ENCODE results near the gene PACC1.

- TF ChIP-seq CTCF (IDR thresholded peaks at IDR 0.05; ENCODE audit: insufficient read depth, low read length): no peak
- no peak for TF ChIP-seq POLR2AphosphoS5 (IDR thresholded peaks at IDR 0.05; ENCODE audit: low read depth)
- TF ChIP-seq GABPA (IDR thresholded peaks at IDR 0.05; ENCODE audit: low read depth): no peak
- TF ChIP-seq REST (IDR thresholded peaks at IDR 0.05; ENCODE audit: insufficient replicate concordance, low read depth): no peak
These were observed 40.1 kb upstream of the PACC1 start for GRCh38 chr1:212454741-212455140.
